ENCODE measurements around the gene RRN3. TPM values are rescaled to one million over a fixed set of nuclear protein-coding genes. Genes with fewer than 3 reads are reported as not detected.
"Not testable (repeated sequence)": the region's sequence is repeated elsewhere in the genome, so short reads cannot be mapped to it uniquely, and the experiment has no call there.

RRN3 gene
- total RNA-seq, 1 experiment from 2014 or later, result 49.9 TPM

DNA sequence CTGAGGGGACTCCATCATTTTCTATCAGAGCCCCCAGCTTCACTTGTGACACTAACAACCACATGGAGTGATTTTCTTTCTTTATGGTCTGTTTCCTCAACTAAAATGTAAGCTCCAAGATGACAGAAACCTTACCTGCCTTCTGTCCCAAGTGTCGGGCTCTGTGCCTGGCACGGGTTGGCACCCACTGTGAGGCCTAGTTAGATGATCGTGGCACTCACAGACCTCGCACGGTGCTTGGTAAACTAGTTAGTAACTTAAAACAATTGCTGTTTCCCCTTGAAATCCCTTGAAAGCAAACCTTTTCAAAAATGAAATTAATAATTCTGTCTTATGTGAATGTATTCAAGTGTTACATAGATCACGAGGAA lies 65.7 kb downstream of the RRN3 start:
- DNase-seq (ENCODE audit: low read depth), result not testable (repeated sequence)

DNA sequence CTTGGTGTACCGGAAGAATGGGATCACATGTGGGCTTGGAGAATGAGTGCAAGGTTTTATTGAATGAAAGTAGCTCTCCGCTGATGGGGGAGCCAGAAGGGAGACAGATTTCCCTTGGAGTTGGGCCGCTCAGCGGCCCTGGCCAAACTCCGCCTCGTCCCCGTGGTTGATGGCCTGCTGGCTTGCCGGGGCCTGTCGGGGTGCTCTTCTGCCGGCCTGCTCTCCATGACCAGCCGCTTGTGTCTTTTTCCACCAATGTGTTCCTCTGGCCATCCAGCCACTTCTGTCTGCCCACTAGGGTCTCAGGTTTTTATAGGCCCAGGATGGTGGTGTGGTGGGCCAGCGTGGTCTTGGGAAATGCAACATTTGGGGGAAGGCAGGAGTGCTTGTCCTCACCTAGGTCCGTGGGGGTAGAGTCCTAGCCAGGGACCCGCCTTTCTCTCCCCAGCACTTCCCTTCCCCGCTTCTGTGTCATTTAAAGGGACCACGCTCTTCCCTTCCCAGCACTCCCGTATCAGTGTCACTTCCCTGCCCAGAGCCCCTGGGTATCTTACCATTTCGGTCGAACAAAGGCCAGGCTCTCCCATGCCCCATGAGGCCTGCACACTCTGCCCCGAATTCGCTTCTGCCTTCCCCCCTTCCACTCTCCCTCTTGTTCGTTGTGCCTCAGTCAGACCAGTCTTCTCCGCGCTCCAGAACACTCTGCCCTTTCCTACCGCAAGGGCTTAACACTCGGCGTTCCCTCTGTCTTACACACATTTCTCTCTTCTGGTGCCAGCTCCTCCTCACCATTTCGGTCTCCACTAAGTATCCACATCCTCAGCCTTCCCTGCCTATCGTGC lies 66.3 kb downstream of the RRN3 start:
- DNase-seq (ENCODE audit: low read depth), result not testable (repeated sequence)

DNA sequence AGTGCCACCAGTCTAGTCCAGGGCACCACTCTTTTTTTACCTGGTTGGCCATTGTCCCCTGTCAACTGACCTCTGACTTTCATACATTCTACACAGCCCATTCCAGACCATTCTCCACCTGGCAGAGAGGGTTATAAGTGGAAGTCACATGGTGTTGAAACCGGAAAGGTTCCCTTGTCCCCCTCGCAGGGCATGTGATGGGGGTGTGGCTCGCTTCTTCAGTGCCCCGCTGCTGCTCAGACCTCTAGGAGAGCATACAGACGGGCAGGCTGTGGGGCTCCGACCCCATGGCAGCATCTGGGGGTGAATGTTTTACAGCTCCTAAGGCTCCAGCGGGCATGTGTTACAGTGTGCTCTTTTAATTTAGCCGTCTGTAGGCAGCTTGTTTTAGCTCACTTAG lies 67.0 kb downstream of the RRN3 start:
- DNase-seq (ENCODE audit: low read depth), result not testable (repeated sequence)

- DNase-seq (ENCODE audit: low read depth), result peak; percentile 62
Measured at GRCh38 chr16:15025234-15025951, 68.7 kb downstream of the RRN3 start.

DNA sequence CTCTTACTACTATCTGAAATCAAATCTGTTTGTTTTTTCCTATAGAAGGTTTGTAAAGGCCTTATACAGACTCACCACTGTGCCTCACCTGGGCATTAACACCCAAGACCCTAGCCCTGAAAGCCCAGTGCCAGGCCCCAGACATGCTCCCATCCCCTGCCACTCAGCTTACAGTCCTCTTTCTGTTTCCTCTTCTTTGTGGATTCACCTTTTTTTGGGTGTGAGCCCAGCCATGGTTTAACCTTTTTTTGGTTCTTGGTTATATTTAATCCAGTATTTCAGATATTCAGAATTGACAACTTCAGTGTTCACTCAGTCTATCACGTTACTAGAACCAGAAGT lies 69.2 kb downstream of the RRN3 start:
- DNase-seq (ENCODE audit: low read depth), result not testable (repeated sequence)

GRCh38 chr16:15023381-15024077 lies 70.5 kb downstream of the RRN3 start:
- DNase-seq (ENCODE audit: low read depth), result not testable (repeated sequence)

GRCh38 chr16:15022194-15022593 lies 71.9 kb downstream of the RRN3 start:
- DNase-seq (ENCODE audit: low read depth), result peak; percentile 40

DNA sequence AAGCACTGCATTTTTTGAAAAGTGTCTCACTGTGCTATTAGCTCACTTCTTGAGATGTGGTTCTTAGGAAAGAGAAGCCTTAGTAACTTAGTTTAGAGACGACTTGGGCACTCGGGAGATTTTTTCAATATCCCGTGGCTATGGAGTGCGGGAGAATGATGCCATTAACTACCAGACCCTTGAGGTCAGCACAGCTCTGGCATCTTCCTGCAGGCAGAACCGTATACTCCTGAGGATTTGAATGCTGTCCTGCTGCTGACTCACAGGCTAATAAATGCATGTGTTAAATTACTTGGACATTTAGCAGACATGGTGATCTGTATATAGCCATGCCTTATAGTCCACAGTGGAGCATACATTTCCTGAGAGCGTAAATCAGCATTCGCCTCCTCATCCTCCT lies 72.6 kb downstream of the RRN3 start:
- DNase-seq (ENCODE audit: low read depth), result peak; percentile 67

- peak; percentile 68 for DNase-seq (ENCODE audit: low read depth)
Measured at GRCh38 chr16:15016951-15017580, 77.0 kb downstream of the RRN3 start.

DNA sequence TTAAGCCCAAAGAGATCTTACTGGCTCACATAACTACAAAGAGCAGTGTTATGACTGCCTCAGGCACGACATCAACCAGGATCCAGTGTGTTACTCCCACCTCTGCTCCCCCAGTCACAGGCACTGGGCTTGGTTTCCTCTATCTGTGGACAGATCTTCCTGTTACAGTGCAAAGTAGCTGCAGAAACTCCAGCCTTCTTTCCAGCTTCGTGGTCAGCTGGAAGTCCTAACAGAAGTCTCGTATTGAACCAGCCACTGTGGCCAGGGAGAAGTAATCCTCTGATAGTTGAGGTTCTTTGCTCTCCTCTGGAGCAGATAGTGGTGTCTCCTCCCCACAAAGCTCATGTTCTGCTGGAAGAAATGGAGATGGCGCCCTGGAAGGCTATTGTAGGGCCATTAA lies 77.7 kb downstream of the RRN3 start:
- peak; percentile 44 for DNase-seq (ENCODE audit: low read depth)

DNA sequence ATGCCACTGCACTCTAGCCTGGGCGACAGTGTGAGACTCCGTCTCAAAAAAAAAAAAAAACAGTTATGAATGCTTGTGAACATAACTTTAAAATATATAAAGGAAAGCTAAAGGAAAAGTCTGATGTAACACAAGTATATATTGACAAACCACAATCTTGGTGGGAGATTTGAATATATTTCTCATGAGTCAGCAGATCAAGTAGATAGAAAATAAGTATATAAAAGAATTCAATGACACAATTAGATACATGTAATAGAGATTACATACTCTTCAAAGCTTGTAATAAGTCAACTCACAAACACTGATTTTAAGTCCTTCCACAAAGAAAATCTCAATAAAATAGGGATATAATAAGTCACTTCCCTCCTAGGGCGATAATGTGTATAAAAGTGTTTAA lies 78.4 kb downstream of the RRN3 start:
- DNase-seq (ENCODE audit: low read depth), result not testable (repeated sequence)

DNA sequence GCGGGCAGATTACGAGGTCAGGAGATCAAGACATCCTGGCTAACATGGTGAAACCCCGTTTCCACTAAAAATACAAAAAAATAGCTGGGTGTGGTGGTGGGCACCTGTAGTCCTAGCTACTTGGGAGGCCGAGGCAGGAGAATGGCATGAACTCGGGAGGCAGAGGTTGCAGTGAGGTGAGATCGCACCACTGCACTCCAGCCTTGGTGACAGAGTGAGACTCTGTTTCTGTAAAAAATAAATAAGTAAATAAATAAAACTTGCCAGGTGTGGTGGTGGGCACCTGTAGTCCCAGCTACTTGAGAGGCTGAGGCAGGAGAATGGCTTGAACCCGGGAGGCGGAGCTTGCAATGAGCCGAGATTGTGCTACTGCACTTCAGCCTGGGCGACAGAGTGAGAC lies 81.1 kb downstream of the RRN3 start:
- DNase-seq (ENCODE audit: low read depth), result not testable (repeated sequence)

Other genes with a start within 250 kb of the RRN3 start
- gene NPIPA1, start 156.8 kb downstream of the RRN3 start, total RNA-seq (2014; rRNA removed; shearing (Covaris generic)), result 21.0 and 33.7 TPM in 2 replicates
- gene PDXDC1, start 119.2 kb downstream of the RRN3 start, total RNA-seq (2014; rRNA removed; shearing (Covaris generic)), result 68.2 and 95.5 TPM in 2 replicates
- 68.6 and 102 TPM in 2 replicates for gene NTAN1, start 38.2 kb downstream of the RRN3 start, total RNA-seq (2014; rRNA removed; shearing (Covaris generic))